HG03575 (cell line): ENCODE data around the gene DPP7.

Experiments
- ATAC-seq: cut with Tn5 transposase; IDR thresholded peaks from one replicate; pipeline ENCODE4 v1.9.1; 2021; ENCODE audit not compliant: unreplicated experiment, insufficient number of reproducible peaks, low FRiP score; ENCODE audit errors: extremely low read depth

The DPP7 gene

DNA sequence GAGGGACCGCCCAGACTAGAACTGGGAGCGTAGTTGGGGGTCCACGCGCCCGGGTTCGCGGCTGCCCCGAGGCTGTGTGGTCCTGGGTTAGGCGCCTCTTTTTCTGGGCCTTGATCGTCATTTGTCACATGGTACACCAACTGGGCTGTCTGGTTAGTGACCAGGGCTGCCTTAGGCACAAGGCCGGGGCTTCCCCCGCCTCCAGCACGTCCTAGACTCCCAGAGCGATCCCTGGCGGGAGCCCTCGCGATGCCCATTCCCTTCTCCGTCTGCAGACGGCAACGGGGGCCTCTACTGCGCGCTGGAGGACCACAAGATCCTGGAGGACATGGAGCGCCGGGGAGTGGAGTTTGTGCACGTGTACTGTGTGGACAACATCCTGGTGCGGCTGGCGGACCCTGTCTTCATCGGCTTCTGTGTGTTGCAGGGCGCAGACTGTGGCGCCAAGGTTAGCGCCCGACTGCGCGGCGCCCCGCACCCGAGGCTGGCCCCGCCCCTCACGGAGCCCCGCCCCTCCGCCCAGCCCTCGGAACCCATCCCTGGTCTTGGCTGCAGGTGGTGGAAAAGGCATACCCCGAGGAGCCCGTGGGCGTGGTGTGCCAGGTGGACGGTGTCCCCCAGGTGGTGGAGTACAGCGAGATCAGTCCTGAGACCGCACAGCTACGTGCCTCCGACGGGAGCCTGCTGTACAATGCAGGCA, 35.7 kb downstream of the DPP7 start:
- no peak for ATAC-seq

DNA sequence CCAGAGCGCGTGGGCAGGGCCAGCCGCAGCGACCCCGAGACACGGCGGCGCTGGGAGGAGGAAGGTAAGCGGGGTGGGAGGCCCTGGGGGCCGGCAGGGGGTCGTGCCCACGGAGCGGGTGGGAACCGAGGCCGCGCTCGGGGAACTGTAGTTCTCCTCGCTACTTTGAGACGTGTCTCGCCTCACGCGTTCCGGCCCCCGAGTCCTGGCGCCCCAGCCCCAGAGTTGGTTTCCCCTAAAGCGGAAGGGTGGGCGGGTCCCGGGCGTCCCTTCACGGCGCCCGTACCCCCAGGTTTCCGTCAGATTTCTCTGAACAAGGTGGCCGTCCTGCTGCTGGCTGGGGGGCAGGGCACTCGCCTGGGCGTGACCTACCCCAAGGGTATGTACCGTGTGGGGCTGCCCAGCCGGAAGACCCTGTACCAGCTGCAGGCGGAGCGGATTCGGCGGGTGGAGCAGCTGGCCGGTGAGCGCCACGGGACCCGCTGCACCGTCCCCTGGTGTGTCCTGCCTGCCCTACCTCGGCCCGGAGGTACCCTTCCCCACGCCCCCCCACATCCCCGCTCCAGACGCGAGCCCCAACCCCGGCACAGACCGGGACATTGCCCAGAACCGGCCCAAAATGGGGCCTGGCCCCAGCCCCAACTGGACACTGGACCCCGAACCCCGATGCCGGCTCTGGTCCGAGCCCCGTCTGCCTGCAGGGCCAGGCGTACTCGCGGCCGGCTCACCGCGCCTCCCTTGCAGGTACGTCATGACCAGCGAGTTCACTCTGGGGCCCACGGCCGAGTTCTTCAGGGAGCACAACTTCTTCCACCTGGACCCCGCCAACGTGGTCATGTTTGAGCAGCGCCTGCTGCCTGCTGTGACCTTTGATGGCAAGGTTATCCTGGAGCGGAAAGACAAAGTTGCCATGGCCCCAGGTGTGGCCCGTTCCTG, 36.5 kb downstream of the DPP7 start:
- no peak for ATAC-seq

DNA sequence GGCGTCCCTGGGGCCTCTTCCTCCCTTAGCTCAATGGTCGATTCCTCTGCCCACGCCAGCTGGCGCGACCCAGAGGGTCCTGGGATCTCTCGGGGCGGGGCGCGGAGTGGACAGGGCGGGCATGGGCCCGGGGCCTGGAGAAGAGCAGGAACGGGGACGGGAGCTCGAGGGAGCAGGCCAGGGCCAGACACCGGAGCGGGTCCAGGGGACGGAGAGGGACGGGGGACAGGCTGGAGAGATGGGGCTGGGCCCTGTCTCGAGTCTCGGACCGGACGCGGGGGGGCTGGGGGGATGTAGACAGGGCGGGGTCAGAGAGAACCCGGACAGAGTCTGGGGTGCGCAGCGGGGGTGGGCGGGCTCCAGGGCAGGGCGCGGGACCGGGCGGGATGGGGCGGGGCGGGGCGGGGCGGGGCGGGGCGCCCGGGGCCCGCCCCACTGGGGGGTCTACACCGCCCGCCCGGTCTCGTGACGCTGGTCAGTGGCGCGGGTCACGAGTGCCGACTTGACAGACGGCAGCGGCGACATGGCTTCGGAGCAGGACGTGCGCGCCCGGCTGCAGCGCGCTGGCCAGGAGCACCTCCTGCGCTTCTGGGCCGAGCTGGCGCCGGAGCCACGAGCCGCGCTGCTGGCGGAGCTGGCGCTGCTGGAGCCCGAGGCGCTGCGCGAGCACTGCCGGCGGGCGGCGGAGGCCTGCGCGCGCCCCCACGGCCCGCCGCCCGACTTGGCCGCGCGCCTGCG, 37.4 kb downstream of the DPP7 start, which contains the start of gene UAP1L1:
Gene UAP1L1, plus strand, starts transcription at position 508 of the 738 bp plus-strand sequence. Its CDS starts 16 bp downstream, at position 524.
- no peak for ATAC-seq

GRCh38 chr9:137076636-137077009, 37.9 kb downstream of the DPP7 start:
- no peak for ATAC-seq

GRCh38 chr9:137075275-137075775, 39.2 kb downstream of the DPP7 start:
- no peak for ATAC-seq

GRCh38 chr9:137074657-137075274, 39.8 kb downstream of the DPP7 start:
- ATAC-seq: no peak

- ATAC-seq: no peak
These were observed 40.5 kb downstream of the DPP7 start for GRCh38 chr9:137073992-137074399.

- ATAC-seq: no peak
These were observed 43.3 kb downstream of the DPP7 start for GRCh38 chr9:137071282-137071681.

DNA sequence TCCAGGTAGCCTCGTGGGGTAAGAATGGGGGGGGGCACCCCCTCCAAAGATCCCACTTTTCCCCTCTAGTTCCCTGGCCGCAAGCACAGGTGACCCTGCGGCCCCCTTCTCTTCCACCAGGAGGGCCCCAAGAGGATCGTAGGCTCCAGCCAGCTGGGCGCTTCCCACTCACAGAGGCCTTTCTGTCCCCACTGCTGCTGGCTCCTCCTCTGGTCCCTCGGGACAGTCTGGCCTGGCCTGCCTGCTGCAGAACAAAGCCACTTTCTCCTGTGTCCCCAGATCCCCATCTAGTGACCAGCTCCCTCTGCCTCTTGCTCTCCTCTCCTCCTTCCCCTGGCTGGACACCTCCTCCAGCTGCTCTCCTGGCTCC, 43.6 kb downstream of the DPP7 start:
- ATAC-seq: no peak

DNA sequence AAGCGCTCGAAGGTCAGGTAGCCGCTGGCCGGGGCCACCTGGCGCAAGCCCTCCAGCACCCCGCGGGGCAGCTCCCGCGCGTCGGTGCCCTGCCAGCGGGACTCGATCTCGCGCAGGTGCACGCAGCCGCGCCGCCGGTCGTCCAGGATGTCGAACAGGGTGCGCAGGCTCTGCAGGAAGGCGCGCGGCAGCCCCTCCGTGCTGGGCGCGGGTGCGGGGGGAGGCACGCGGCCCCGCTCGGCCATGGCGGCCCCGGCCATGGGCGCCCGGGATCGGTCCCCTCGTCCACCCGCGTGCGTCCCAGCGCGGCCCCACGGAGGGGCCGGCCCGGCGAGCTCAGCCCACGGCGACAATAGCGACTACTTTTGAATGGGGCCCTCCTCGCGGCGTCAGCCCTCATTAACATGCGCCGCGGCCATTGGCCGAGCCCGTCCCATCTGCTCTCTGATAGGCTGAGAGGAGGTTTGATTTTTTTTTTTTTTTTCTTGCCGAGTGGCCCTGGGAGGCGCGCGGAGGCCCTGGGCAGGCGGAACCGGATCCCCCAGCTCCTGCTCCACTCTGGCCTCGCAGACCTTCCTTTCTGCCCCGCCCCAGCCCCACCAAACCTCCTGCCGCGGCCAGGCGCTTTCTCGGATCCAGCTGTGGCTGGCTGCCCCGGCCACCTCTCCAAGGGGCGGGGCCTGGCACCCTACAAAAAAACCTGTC, 44.2 kb downstream of the DPP7 start, which contains the start of gene SAPCD2:
Gene SAPCD2, minus strand, starts transcription at position 357 of the 705 bp plus-strand sequence. Its CDS starts 97 bp downstream, at position 260.
- no peak for ATAC-seq

DNA sequence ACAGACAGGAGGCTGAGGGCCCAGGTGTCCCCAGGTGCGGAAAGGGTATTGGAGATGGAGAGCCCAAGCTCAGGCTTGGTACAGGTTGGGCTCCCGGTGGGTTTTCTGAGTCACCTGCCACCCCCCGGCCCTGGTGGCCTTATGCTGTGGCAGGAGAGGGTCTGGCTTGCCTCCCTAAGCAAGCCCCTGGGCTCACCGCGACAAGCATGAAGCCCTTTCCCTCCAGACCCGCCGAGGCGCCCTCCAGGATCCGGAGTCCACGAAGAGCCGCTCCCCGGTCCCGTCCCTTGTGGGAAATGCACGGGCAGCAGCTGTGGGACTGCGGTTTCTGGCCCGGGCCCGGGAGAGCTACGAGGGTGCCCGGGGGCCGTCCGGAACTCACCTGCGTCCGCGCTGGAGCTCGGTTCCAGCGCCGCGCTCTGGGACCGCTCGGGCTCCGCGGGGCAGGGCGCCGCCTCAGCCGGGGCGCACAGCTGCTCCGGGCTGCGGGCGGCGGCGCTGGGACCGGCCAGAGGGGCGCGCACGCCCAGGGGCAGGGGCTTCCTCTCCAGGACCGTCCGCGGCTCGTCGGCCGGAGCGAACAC, 44.9 kb downstream of the DPP7 start:
- no peak for ATAC-seq

DNA sequence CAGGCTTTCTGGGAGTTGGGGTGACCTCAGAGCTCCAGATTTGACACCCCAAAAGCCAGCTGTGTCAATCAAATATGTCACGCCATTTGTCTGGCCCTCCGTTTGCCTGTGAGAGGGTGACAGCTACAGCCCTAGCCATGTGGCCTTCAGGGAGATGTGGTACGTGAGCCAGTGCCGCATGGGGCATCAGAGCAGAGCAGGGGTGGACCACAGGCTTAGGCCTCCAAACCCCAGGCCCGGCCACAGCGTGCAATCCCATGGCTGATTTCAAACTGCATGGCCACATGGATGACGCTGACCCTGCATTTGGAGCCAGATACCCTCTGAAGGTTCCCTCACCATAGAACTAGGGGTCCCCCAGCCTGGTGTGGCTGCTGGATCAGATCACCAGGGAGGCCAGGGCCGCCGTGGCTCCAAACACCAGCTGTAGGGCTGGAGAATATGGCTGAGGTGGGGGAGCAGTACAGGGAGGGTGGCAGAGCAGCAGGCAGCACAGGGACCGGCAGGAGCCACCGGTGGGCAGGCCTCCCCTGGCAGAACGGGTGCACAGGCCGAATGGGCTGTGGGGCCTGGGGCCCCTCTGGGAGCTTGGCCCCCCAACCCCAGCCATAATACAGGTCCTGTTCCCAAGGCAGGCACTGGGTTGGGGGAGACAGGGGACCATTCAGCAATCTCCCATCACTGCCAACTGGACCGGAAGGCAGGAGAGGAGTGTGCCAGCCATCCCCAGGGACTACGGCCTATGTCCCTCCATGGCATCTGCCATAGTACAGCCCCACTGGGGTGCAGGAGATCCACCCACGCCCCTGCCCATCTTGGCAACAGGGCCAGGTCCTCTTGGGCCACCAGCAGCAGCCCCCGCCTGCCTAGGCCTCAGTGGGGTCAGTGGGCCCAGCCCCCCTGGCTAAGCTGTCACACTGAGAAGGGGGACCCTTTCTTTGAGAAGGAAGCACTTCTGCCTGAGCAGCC, 45.7 kb downstream of the DPP7 start:
- ATAC-seq: no peak

DNA sequence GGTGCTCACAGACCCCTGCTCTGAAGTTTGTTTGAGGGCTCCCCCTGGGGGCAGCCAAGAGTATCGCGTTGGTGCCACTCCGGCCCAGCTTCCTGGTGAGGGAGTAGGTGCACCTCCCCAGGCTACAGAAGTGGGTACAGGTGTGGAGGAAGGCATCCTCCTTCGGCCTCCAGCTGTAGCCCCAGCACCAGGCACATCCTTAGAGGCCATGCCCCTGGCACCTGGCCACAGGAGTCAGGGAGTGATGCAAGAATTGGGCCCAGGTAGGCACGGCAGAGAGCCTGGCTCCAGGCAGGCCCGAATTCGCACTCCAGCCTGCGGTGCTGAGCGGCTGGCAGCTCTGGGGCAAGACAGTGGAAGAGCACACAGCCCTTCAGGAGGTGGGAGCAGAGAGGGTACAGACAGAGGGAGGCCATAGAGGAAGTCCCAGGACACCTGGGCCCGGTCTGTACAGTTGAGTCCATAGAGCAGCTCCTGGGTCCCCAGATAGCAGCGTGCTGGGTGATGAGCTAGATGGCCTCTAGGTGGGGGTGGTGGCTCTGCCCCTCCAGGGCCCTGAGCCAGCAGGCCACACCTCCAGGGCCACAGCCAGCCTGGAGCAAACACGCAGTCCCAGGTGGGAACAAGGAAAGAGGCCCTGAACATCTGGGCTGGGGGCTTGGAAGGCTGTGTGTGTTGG, 46.5 kb downstream of the DPP7 start:
- ATAC-seq: no peak

- no peak for ATAC-seq
These were observed 48.3 kb downstream of the DPP7 start for GRCh38 chr9:137066096-137066861.

- no peak for ATAC-seq
These were observed 49.1 kb downstream of the DPP7 start for GRCh38 chr9:137065336-137065967.
